Liver (tissue), 3 donors: Measurements from ENCODE around the gene SUSD4.

Source experiments
- FOXA1 ChIP-seq: IDR thresholded peaks from 2 replicates; pipeline ENCODE4 v1.6.1; 2016; ENCODE audit warnings: antibody characterized with exemption
- GABPA ChIP-seq, 2 donors: IDR thresholded peaks in 1 of 2; conservative IDR thresholded peaks in 1 of 2; 2 replicates each; pipeline ENCODE4 v1.6.1; 2016; ENCODE audit warnings: antibody characterized with exemption in 2 of 2, mild to moderate bottlenecking in 1 of 2, moderate library complexity in 1 of 2
- JUND ChIP-seq, 2 donors: IDR thresholded peaks; 2 replicates each; pipeline ENCODE4 v1.6.1; 2016; ENCODE audit warnings: antibody characterized with exemption in 2 of 2
- SP1 ChIP-seq: IDR thresholded peaks from 2 replicates; pipeline ENCODE4 v1.6.1; 2018; ENCODE audit warnings: antibody characterized with exemption, mild to moderate bottlenecking
- TF ChIP-seq, protein P1 (sequence below): fragments of 150-350 bp; IDR thresholded peaks from 2 replicates; pipeline ENCODE4 v1.5.1; 2017; ENCODE audit warnings: improper control_type of control experiment, low read depth, low read length; ENCODE audit not compliant: missing input control
- TF ChIP-seq, protein P2 (sequence below): IDR thresholded peaks from 2 replicates; pipeline ENCODE4 v1.6.1; 2016; ENCODE audit warnings: antibody characterized with exemption
- TF ChIP-seq, protein P3 (sequence below): IDR thresholded peaks from 2 replicates; pipeline ENCODE4 v1.6.1; 2016; ENCODE audit warnings: antibody characterized with exemption
- TF ChIP-seq, protein P4 (sequence below): IDR thresholded peaks from 2 replicates; pipeline ENCODE4 v1.6.1; 2016; ENCODE audit warnings: antibody characterized with exemption, mild to moderate bottlenecking
- donor health status: healthy.
- donor health status: healthy.

DNA sequence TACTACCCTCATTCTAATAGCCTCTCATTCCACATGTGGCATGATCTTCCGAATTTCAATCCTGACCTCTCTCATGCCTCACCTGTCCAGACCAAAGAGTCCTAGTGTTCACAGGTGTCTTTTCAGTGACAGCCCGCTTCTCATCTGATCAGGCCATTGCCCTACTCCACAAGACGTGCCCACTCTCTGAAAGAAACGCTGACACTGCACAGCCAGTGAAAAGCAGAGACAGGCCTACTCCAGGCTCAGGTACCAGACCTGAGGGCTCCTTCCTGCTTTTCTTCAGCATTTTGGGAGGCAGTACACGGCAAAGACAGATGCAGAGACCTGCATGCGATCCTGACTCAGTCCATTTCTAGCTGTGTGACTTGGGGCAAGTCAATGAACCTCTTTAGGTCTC lies 43.0 kb downstream of the SUSD4 start:
- TF ChIP-seq, protein P1, sequence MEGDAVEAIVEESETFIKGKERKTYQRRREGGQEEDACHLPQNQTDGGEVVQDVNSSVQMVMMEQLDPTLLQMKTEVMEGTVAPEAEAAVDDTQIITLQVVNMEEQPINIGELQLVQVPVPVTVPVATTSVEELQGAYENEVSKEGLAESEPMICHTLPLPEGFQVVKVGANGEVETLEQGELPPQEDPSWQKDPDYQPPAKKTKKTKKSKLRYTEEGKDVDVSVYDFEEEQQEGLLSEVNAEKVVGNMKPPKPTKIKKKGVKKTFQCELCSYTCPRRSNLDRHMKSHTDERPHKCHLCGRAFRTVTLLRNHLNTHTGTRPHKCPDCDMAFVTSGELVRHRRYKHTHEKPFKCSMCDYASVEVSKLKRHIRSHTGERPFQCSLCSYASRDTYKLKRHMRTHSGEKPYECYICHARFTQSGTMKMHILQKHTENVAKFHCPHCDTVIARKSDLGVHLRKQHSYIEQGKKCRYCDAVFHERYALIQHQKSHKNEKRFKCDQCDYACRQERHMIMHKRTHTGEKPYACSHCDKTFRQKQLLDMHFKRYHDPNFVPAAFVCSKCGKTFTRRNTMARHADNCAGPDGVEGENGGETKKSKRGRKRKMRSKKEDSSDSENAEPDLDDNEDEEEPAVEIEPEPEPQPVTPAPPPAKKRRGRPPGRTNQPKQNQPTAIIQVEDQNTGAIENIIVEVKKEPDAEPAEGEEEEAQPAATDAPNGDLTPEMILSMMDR = no peak
- TF ChIP-seq JUND (IDR thresholded peaks at IDR 0.05) (no peak), SP1 (no peak), GABPA (IDR thresholded peaks at IDR 0.05 in 1 of 2, conservative IDR thresholded peaks at IDR 0.05 in 1 of 2) (no peak), FOXA1 (no peak)
- TF ChIP-seq, protein P2, sequence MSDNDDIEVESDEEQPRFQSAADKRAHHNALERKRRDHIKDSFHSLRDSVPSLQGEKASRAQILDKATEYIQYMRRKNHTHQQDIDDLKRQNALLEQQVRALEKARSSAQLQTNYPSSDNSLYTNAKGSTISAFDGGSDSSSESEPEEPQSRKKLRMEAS = no peak
- TF ChIP-seq, protein P3, sequence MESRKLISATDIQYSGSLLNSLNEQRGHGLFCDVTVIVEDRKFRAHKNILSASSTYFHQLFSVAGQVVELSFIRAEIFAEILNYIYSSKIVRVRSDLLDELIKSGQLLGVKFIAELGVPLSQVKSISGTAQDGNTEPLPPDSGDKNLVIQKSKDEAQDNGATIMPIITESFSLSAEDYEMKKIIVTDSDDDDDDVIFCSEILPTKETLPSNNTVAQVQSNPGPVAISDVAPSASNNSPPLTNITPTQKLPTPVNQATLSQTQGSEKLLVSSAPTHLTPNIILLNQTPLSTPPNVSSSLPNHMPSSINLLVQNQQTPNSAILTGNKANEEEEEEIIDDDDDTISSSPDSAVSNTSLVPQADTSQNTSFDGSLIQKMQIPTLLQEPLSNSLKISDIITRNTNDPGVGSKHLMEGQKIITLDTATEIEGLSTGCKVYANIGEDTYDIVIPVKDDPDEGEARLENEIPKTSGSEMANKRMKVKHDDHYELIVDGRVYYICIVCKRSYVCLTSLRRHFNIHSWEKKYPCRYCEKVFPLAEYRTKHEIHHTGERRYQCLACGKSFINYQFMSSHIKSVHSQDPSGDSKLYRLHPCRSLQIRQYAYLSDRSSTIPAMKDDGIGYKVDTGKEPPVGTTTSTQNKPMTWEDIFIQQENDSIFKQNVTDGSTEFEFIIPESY = no peak
- TF ChIP-seq, protein P4, sequence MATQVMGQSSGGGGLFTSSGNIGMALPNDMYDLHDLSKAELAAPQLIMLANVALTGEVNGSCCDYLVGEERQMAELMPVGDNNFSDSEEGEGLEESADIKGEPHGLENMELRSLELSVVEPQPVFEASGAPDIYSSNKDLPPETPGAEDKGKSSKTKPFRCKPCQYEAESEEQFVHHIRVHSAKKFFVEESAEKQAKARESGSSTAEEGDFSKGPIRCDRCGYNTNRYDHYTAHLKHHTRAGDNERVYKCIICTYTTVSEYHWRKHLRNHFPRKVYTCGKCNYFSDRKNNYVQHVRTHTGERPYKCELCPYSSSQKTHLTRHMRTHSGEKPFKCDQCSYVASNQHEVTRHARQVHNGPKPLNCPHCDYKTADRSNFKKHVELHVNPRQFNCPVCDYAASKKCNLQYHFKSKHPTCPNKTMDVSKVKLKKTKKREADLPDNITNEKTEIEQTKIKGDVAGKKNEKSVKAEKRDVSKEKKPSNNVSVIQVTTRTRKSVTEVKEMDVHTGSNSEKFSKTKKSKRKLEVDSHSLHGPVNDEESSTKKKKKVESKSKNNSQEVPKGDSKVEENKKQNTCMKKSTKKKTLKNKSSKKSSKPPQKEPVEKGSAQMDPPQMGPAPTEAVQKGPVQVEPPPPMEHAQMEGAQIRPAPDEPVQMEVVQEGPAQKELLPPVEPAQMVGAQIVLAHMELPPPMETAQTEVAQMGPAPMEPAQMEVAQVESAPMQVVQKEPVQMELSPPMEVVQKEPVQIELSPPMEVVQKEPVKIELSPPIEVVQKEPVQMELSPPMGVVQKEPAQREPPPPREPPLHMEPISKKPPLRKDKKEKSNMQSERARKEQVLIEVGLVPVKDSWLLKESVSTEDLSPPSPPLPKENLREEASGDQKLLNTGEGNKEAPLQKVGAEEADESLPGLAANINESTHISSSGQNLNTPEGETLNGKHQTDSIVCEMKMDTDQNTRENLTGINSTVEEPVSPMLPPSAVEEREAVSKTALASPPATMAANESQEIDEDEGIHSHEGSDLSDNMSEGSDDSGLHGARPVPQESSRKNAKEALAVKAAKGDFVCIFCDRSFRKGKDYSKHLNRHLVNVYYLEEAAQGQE = no peak
